GM19372 (cell line): ENCODE measurements around the gene MAGI1.
"Not testable (repeated sequence)": the region's sequence is repeated elsewhere in the genome, so short reads cannot be mapped to it uniquely, and the experiment has no call there.

Experiments used
- ATAC-seq: cut with Tn5 transposase; IDR thresholded peaks from one replicate; pipeline ENCODE4 v1.9.1; 2021; ENCODE audit warnings: mild to moderate bottlenecking, low read depth, moderate library complexity; ENCODE audit not compliant: unreplicated experiment

Gene MAGI1

DNA sequence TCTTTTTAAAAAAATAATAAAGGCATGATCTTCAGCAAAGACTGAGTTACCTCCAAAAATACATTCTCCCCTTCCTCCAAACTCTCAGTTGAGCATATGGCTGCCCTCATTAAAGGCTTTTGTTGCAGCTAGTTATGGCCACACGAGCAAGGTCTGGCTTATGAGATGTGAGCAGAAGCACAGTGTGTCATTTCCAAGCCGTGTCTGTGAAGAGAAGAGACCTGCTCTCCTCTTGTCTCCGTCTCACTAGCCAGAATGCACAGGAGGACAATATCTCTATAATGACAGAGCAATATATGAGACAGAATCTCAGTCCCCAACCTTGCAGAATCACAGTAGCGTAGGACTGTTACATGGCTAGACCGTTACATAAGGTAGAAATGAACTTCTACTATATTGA, 152.3 kb downstream of the MAGI1 start:
- no peak for ATAC-seq

DNA sequence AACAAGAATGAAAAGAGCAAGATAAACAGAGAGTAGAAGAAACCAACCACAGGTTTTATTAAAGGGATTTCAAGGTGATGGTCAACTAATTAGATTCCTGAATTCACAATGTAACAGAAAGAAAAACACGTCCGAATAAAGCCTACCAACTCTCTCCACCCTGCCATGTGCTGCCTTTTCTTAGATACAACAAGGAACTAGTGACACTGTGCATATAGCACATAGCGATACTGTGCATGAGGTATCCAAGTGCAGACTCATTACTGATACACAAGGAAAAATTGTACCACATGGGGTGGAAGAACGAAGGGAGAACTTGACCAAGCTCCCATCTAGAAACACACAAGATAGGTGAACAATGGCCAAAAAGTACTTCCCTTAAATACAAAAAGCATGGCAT, 154.6 kb downstream of the MAGI1 start:
- no peak for ATAC-seq

DNA sequence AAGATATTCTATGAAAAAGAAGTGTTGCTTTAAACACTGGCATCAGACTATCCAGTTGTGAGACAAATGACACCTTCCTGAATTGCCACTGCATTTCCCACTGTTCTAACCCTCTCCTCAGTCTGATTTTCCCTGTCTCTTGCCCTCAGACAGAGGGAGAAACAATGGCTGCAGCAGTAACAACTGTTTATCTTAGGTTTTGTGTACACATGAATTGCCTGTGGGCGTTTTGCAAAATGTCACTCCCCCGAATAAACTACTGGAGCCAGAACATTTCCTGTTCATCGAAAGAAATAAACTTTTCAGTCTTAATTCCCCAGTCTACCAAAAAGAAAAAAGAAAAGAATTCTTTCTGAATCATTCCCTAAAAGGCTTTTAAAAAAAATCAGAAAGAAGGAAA, 155.1 kb downstream of the MAGI1 start:
- no peak for ATAC-seq

DNA sequence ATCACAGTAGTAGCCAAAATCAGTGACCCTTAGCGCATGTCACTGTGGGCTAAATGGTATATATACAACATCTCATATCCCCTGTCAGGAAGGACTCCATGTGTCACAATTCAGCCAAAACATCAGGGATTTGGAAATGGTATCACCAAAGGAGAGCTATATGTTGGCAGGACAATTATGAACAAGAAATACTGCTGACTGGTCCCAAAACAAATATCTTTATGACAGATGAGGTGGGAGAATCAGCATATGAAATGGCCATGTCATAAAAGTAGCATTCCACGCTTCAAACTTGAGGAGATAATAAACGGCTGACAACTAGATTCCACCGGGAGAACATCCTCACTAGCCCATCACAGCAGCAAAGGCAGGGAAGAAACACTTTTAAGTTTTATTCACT, 158.4 kb downstream of the MAGI1 start:
- no peak for ATAC-seq

DNA sequence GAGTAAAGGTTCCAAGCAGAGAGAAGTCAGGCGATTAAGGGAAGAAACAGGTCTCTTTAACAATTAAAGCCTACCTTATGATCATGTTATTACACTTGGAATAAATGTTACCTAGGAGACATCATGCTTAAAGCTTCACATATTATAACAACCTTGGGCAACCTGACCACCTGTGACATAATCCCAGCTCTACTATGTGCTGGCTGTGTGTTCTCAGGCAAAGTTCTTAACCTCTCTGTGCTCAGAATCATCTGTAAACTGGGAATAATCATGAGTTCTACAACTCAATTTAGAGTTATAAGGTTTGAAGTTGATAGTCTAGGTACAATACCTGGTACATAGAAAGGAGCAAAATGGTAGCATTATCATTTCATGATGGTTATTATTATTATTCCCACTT, 159.3 kb downstream of the MAGI1 start:
- ATAC-seq = no peak

DNA sequence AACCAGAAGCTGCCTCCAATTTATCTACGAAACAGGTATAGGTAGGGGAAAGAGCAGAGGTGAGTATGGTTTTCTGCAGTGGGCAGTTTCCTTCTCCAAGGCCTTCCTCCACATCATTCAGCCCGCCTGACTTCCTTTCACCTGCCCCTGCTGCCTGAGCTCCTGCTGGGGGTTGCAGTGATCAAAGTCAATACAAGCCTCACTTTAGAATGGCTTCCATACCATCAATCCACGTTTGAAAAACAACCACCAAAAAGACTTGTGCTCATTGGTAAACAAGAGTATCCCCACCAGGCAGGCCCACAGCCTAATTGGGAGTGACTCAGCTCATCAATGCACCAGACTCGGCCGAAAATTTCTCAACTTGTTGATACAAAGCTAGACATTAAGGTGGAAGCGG, 159.9 kb downstream of the MAGI1 start:
- no peak for ATAC-seq

DNA sequence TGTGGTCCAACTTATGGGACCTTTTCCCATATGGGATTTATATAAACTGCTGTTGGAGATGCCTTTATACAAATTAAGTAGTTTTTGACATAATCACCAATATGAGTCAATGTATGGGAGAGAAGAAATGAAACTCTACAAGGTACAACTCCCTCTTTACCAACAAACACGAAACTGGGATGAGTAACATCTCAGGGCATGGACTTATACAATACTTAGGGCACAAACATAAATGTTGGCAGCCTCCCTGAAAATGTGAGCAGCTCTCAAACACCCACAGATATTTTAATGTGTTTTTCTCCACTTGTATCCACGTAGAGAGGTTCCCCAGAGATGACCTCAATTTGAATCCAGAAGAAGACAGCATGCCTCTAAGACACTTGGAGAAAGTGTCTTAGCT, 161.6 kb downstream of the MAGI1 start:
- ATAC-seq = no peak

DNA sequence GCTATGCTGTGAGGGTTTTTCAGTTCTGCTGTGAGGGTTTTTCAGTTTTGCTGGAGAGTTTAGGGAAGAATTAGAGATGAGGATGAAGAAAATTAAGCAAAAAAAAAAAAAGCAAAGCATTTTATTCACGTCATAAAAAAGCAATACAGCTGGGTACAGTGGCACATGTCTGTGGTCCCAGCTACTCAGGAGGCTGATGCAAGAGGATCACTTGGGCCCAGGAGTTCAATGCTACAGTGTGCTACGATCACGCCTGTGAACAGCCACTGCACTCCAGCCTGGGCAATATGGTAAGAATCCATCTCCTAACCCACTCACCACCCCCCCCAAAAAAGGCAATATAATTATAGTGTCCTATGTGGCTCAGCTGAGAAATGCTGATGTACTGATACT, 162.7 kb downstream of the MAGI1 start:
- ATAC-seq = no peak

DNA sequence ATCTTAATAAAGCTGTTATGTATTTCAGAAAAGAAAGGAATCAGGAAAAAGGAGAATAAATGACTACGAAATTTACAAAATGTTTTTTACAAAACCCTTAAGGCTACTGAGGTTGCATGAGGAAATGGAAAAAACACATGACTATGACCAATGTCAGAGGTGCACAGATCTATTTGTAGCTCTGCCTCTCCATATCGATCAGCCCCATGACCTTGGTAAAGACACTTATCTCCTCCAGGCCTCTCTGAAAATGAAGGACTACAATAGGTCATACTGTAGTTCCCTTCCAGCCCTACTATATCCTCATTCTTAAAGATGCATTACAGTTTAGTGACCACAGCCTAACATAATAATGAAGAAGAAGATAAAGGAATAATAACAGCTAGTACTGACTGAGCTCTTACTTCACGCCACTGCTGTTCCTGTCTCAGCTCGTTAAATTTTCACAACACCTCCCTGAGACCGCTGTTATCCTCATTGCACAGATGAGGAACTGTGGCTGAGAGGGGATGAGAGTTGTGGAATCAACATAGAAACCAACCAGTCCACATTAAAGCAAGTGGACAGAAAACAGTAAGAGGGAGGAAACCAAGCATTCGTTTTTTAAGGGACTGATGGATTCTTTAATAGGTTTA, 163.2 kb downstream of the MAGI1 start:
- no peak for ATAC-seq

DNA sequence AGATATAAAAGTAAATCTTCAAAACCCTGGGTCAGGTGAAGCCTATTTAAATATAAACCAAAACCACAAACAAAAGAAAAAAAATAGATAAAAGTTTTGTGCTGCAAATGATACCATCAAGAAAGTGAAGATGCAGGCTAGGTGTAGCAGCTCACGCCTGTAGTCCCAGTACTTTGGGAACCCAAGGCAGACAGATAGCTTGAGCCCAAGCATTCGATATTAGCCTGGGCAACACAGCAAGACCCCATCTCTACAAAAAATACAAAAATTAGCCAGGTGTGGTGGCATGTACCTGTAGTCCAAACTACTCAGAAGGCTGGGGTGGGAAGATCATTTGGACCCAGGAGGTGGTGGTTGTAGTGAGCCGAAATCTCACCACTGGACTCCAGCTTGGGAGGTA, 164.8 kb downstream of the MAGI1 start:
- ATAC-seq = no peak

DNA sequence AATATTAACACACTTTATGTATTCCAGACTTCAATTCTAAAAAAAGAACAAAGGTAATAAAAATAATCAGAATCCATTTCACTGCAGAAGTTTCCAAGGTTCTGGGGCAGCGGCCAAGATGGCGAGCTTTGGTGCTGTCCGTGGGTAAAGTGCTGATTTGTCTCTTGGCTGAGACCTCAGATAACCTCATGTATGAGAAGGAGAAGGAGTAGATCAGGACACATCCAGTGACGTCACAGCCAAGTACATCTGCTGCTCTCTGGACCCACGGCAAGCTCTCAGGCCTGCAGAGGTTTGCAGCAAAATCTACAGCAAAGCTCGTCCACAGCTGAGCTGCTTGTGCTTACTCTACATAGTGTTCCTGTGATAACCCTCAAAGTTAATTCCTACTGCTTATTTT, 165.7 kb downstream of the MAGI1 start:
- ATAC-seq = no peak

DNA sequence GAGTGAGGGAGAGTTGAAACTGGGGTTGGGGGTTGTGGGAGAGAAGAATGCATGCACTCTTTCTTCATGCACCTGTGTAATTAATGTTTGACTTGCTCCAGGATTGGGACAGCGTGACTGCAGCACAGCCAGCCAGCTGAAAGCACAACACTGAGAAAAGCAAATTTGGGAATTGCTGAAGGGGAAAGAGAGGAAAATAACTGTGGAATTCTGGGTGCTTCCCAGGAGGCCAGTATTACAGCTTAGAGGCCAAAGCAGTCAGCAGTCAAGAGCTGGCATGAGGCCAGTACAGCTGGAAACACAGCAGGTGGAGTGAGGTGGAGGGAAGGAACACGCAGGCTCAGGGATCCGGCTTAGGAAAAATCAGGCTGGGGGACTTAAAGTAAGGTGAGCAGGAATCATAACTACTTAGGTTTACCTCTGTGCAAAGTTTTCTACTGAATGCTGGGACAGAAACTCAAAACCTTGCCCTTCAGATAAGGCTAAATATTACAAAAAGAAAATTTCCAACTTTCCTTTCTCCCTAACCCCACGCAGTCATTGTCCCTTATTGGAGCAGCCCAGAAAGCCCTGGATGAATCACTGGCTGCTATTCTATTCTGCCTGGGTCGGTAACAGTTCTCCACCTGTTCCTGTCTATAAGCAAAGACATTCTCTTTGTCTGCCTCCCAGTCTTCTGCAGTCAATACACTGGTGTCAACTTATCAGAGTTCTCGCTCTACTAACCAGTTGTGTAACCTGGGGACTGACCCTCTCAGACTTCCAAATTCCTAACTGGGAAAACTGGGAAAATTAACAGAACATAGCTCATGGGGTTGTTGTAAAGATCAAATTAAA, 167.2 kb downstream of the MAGI1 start:
- no peak for ATAC-seq

DNA sequence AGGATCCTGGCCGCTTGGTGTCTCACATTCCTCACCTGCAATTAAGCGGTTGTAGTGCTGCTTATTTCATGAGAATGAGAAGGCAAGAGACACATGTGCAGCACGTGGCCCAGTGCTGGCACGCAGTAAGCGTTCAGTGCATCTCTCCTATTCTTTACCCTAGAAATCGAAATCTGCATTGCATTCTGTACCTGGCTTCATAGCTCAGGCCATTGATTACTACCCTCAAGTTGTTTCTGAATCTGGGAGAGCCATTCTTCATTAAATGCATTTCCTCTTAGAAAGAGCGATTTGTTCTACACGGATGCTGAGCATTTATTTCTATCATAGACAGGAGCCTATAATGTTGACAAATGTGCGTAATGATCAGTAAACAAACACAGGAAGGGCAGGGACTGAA, 168.9 kb downstream of the MAGI1 start:
- no peak for ATAC-seq

DNA sequence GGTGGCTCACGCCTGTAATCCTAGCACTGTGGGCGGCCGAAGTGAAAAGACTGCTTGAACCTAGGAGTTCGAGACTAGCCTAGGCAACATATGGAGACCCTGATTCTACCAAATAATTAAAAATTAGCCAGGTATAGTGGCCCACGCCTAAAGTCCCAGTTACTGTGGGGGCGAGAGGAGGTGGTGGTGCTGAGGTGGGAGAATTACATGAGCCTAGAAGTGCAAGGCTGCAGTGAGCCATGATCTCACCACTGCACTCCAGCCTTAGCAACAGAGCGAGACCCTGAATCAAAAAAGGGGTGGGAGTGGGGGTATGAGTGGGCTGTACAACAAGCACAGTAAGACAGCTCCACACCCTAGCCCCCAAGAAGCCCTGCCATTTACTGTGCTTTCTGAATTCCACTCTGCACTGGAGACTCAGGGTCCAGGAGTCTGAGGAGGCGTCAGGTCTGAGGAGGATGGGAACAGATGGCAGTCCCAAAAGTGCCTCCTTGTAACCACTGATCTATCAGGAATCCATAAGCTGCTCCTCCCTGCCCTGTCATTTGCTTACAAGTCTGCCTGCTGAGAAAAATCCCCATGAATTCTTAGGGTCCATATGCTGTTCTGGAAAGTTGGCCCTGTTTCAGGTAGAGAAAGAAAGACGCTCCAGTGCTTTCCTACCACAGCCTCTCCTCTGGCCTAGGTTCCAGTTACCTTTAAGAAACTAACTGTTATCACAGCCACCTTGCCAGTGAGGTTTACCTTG, 171.1 kb downstream of the MAGI1 start:
- no peak for ATAC-seq

DNA sequence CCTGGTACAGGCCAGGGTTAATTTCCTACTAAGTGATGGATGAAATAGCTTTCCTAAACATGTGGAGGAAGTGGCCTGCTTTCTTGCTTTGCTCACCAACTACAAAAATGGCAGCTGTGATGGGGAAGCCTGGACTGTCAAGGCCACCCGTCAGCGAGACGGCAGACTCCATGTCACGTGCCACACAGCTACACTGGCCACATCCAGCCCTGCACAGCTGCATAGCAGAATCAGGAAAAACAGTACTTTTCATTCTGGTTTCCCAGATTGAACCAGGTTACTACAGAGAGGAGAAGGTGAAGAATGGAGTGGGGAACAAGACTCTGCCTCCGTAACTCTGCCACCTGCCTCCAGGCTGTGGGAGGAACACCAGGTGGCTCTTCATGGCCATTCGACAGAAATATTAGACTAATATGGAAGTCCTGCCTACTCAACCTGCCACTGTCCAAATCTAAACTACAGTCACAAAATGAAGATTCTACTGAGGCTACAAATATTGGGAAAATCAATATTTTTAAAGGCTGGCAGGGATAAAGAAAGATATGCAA, 174.3 kb downstream of the MAGI1 start:
- no peak for ATAC-seq

DNA sequence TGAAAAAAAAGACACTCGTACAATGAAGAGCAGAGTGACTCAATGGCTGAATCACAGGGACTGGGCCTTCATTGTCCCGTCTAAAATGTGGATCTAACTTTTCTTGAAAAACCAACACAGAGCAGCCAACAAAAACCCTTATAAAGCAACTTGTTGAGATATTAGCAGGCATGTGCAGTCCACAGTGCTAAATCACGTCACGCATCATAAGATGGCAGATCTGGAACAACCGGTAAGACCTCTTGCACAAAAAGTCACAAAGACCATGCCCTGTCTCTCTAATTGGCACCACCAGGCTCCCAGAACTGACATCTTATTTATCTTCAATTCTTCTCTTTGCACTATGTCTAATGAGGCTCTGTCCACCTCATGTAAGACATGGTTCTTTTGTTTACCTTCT, 177.0 kb downstream of the MAGI1 start:
- ATAC-seq = no peak

DNA sequence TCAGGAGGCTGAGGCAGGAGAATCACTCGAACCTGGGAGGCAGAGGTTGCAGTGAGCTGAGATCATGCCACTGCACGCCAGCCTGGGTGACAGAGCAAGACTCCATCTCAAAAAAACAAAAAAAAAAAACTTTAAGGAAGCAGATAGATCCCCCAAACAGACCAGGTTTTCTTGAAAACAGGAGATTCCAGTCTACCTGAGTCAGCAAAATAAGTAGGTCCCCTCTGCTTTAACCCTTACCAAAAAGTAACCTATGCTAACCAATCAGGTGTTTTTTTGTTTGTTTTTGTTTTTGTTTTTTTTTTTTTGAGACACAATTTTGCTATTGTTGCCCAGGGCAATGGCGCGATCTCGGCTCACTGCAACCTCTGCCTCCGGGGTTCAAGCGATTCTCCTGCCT, 179.1 kb downstream of the MAGI1 start:
- not testable (repeated sequence) for ATAC-seq

DNA sequence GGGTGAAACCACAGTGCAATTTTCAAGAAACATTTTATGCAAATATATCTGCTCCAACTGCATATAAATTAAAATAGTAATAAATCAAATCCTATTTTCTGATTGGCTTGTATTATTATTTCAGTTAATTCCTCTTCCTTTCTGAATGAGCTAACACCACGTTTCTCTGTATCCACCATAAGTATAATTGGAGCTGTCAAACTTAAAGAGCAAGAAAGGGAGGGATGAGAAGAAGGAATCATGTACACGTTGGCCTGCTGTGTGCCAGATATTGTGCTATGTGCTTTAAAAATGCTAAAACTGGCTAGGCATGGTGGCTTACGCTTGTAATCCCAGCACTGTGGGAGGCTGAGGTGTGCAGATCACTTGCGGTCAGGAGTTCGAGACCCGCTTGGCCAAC, 180.0 kb downstream of the MAGI1 start:
- ATAC-seq = no peak

DNA sequence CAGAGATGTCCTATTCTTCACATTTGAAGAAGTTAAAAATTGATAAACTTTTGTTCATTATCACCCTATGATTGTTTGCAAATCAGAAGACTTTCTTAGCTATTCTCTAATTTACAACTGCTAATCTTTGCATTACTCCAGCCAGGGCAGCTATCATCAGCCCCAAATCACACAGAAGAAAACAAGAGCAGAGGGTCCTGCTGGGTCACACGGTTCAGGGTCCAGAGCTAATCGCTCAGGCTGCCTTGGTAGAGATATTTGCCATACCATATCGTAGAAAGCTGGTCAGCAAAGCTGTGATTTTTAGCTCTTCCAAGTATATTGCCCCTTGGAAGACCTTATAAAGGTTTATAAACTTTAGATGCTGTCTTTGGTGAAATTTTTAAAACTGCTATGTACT, 181.4 kb downstream of the MAGI1 start:
- no peak for ATAC-seq

DNA sequence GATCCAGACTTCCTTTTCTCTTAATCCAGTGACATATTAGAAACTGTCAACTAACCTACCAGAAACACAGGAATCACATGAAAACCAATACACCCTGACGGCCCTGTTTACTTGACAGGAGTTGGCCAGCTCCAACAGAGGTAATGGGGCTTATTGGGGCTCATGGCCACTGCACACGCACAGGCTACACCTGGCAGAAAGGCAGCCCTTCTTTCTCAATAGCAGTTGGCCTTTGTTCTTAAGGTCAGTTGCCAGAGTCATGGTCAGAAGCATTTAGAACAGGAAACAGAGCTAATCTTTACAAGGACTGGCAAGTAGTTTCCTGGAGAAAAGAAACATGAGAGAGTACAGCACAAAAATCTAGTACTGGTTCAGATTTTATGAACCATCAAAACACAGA, 181.8 kb downstream of the MAGI1 start:
- ATAC-seq = no peak

DNA sequence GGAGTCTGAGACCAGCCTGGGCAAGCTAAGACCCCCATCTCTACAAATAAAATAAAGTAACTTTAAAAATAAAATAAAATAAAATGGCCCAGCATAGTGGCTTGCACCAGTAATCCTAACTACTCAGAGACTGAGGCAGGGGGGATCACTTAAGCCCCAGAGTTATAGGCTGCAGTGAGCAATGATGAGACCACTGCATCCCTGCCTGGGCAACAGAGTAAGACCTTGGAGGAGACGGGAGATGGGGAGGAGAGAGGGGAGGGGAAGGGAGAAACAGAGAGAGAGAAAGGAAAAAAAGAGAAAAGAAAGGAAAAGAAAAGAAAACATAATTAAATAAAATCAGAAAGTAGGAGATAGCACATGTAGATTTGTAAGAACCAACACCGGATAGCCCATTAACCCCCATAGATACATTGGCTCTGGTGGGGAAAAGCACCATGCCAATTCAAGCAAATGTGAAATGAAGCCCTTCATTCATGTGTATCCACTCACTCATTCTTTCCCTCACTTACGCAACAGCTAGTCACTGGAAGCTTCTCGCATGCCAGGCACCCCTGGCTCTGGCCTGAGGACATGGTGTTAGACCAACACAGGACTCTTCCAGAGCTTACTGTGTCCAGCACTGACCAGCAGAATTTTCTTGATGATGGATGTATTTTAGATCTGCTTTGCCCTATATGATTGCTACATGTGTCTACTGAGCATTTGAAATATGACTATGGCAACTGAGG, 183.2 kb downstream of the MAGI1 start:
- ATAC-seq = no peak
